HG02763 (cell line): ENCODE measurements around the gene MAP3K2.

ENCODE experiments used
- ATAC-seq: cut with Tn5 transposase; IDR thresholded peaks from one replicate; pipeline ENCODE4 v1.9.1; 2021; ENCODE audit warnings: mild to moderate bottlenecking, moderate library complexity; ENCODE audit not compliant: unreplicated experiment

MAP3K2 gene

GRCh38 chr2:127386246-127386645, 1.5 kb downstream of the MAP3K2 start:
- no peak for ATAC-seq

GRCh38 chr2:127384529-127384928, 3.2 kb downstream of the MAP3K2 start:
- ATAC-seq = no peak

GRCh38 chr2:127382831-127383230, 4.9 kb downstream of the MAP3K2 start:
- ATAC-seq = no peak

GRCh38 chr2:127381762-127382161, 6.0 kb downstream of the MAP3K2 start:
- ATAC-seq = no peak

GRCh38 chr2:127379712-127380355, 7.9 kb downstream of the MAP3K2 start:
- ATAC-seq = peak; percentile 53

GRCh38 chr2:127378720-127379119, 9.1 kb downstream of the MAP3K2 start:
- ATAC-seq = no peak

GRCh38 chr2:127377262-127377661, 10.5 kb downstream of the MAP3K2 start:
- ATAC-seq = no peak

- ATAC-seq = no peak
Measured at GRCh38 chr2:127376257-127376656, 11.5 kb downstream of the MAP3K2 start.

- no peak for ATAC-seq
Measured at GRCh38 chr2:127373362-127374083, 14.3 kb downstream of the MAP3K2 start.

- ATAC-seq = no peak
Measured at GRCh38 chr2:127371037-127371436, 16.7 kb downstream of the MAP3K2 start.

GRCh38 chr2:127370010-127370409, 17.8 kb downstream of the MAP3K2 start:
- no peak for ATAC-seq

- no peak for ATAC-seq
Measured at GRCh38 chr2:127365211-127365643, 22.5 kb downstream of the MAP3K2 start.

- ATAC-seq = no peak
Measured at GRCh38 chr2:127362971-127363370, 24.8 kb downstream of the MAP3K2 start.

- ATAC-seq = no peak
Measured at GRCh38 chr2:127361929-127362885, 25.6 kb downstream of the MAP3K2 start.

- no peak for ATAC-seq
Measured at GRCh38 chr2:127360242-127360641, 27.5 kb downstream of the MAP3K2 start.

GRCh38 chr2:127359520-127359919, 28.3 kb downstream of the MAP3K2 start:
- no peak for ATAC-seq

- no peak for ATAC-seq
Measured at GRCh38 chr2:127358971-127359370, 28.8 kb downstream of the MAP3K2 start.

- ATAC-seq = no peak
Measured at GRCh38 chr2:127358044-127358443, 29.7 kb downstream of the MAP3K2 start.

GRCh38 chr2:127357591-127357990, 30.2 kb downstream of the MAP3K2 start:
- no peak for ATAC-seq

GRCh38 chr2:127356531-127356930, 31.2 kb downstream of the MAP3K2 start:
- ATAC-seq = no peak

- no peak for ATAC-seq
Measured at GRCh38 chr2:127355407-127356008, 32.3 kb downstream of the MAP3K2 start.
